Activated CD4-positive, alpha-beta T cell treated with anti-CD3 and anti-CD28 coated beads for 24 hours (primary cell): ENCODE measurements around the gene AIMP1.
"Not testable (repeated sequence)": the region's sequence is repeated elsewhere in the genome, so short reads cannot be mapped to it uniquely, and the experiment has no call there.

Experiments
- DNase-seq, 2 donors: peaks; one replicate each; pipeline ENCODE4 v3.0.0-alpha.2; 2020; ENCODE audit warnings: low read depth in 2 of 2

The AIMP1 gene

GRCh38 chr4:106312377-106312776 lies 4.0 kb upstream of the AIMP1 start:
- no peak for DNase-seq

- no peak for DNase-seq
Measured at GRCh38 chr4:106312997-106313522, 3.3 kb upstream of the AIMP1 start.

GRCh38 chr4:106314960-106315359 lies 1.4 kb upstream of the AIMP1 start:
- DNase-seq, result no peak

GRCh38 chr4:106315476-106315967 lies 828 bp upstream of the AIMP1 start:
- DNase-seq, result peak in 1 of 2 donors; percentile 25

GRCh38 chr4:106316773-106317409 lies 541 bp downstream of the AIMP1 start:
- DNase-seq, result no peak

- no peak for DNase-seq
Measured at GRCh38 chr4:106317815-106318214, 1.5 kb downstream of the AIMP1 start.

GRCh38 chr4:106318511-106318910 lies 2.2 kb downstream of the AIMP1 start:
- DNase-seq, result no peak

GRCh38 chr4:106320235-106320634 lies 3.9 kb downstream of the AIMP1 start:
- DNase-seq, result no peak

GRCh38 chr4:106321168-106321567 lies 4.8 kb downstream of the AIMP1 start:
- DNase-seq, result not testable (repeated sequence)

- not testable (repeated sequence) for DNase-seq
Measured at GRCh38 chr4:106321814-106322213, 5.5 kb downstream of the AIMP1 start.

GRCh38 chr4:106323119-106323518 lies 6.8 kb downstream of the AIMP1 start:
- DNase-seq, result no peak

- no peak for DNase-seq
Measured at GRCh38 chr4:106325800-106326199, 9.4 kb downstream of the AIMP1 start.

- no peak for DNase-seq
Measured at GRCh38 chr4:106329041-106329618, 12.8 kb downstream of the AIMP1 start.

GRCh38 chr4:106333186-106333585 lies 16.8 kb downstream of the AIMP1 start:
- no peak for DNase-seq

- DNase-seq, result no peak
Measured at GRCh38 chr4:106334741-106335470, 18.6 kb downstream of the AIMP1 start.

GRCh38 chr4:106336618-106337017 lies 20.3 kb downstream of the AIMP1 start:
- no peak for DNase-seq

- no peak for DNase-seq
Measured at GRCh38 chr4:106337916-106338315, 21.6 kb downstream of the AIMP1 start.

GRCh38 chr4:106338671-106339070 lies 22.3 kb downstream of the AIMP1 start:
- DNase-seq, result no peak

GRCh38 chr4:106339431-106339830 lies 23.1 kb downstream of the AIMP1 start:
- DNase-seq, result no peak

- DNase-seq, result no peak
Measured at GRCh38 chr4:106340774-106341173, 24.4 kb downstream of the AIMP1 start.

GRCh38 chr4:106343865-106344646 lies 27.7 kb downstream of the AIMP1 start:
- DNase-seq, result no peak

GRCh38 chr4:106344647-106344970 lies 28.3 kb downstream of the AIMP1 start:
- no peak for DNase-seq
